Gastrocnemius medialis (tissue), 4 donors: ENCODE data around the gene SPINK8.

Source experiments
- POLR2A ChIP-seq, 2 donors: fragments of 450-650 bp; IDR thresholded peaks; one replicate each; pipeline ENCODE4 v1.6.1; 2017; ENCODE audit warnings: antibody characterized with exemption in 2 of 2, mild to moderate bottlenecking in 2 of 2, moderate library complexity in 2 of 2
- TF ChIP-seq, protein P1 (sequence below), 5 experiments: fragments of 450-650 bp in 3 of 5; fragments of 200-600 bp in 2 of 5; sonication (generic) in 2 of 5; IDR thresholded peaks in 4 of 5; conservative IDR thresholded peaks in 1 of 5; 1 replicate in 4 of 5; 2 replicates in 1 of 5; pipeline ENCODE4 v1.5.1; 2016 to 2019; ENCODE audit warnings: antibody characterized with exemption in 5 of 5, mild to moderate bottlenecking in 3 of 5, moderate library complexity in 3 of 5

GRCh38 chr3:48278884-48279559 lies 54.4 kb downstream of the SPINK8 start:
- TF ChIP-seq, protein P1, sequence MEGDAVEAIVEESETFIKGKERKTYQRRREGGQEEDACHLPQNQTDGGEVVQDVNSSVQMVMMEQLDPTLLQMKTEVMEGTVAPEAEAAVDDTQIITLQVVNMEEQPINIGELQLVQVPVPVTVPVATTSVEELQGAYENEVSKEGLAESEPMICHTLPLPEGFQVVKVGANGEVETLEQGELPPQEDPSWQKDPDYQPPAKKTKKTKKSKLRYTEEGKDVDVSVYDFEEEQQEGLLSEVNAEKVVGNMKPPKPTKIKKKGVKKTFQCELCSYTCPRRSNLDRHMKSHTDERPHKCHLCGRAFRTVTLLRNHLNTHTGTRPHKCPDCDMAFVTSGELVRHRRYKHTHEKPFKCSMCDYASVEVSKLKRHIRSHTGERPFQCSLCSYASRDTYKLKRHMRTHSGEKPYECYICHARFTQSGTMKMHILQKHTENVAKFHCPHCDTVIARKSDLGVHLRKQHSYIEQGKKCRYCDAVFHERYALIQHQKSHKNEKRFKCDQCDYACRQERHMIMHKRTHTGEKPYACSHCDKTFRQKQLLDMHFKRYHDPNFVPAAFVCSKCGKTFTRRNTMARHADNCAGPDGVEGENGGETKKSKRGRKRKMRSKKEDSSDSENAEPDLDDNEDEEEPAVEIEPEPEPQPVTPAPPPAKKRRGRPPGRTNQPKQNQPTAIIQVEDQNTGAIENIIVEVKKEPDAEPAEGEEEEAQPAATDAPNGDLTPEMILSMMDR (IDR thresholded peaks at IDR 0.05 in 4 of 5, conservative IDR thresholded peaks at IDR 0.05 in 1 of 5): no peak
- no peak for TF ChIP-seq POLR2A (IDR thresholded peaks at IDR 0.05)
